COLO829 (cell line): ENCODE measurements around the gene CCDC183.

Experiments
- DNase-seq: peaks from one replicate; pipeline ENCODE4 v3.0.0; 2012; ENCODE audit warnings: low spot score

Gene CCDC183

GRCh38 chr9:136849960-136850865 is 54.1 kb downstream of the CCDC183 start:
- no peak for DNase-seq

GRCh38 chr9:136850866-136851775 is 55.0 kb downstream of the CCDC183 start:
- no peak for DNase-seq

- no peak for DNase-seq
Observed at GRCh38 chr9:136851941-136852663, 56.0 kb downstream of the CCDC183 start, which contains the start of gene MAMDC4. TSS of gene MAMDC4 (plus strand) at chr9:136852346. CDS start at chr9:136852417, 71 bp downstream.

GRCh38 chr9:136852664-136853595 is 56.8 kb downstream of the CCDC183 start:
- no peak for DNase-seq

- no peak for DNase-seq
Observed at GRCh38 chr9:136853596-136854112, 57.5 kb downstream of the CCDC183 start.

GRCh38 chr9:136854113-136854841 is 58.1 kb downstream of the CCDC183 start:
- no peak for DNase-seq

GRCh38 chr9:136854842-136855460 is 58.8 kb downstream of the CCDC183 start:
- no peak for DNase-seq

GRCh38 chr9:136855461-136856078 is 59.4 kb downstream of the CCDC183 start:
- DNase-seq: no peak

- DNase-seq: no peak
Observed at GRCh38 chr9:136856079-136856476, 59.9 kb downstream of the CCDC183 start.

GRCh38 chr9:136856541-136857141 is 60.5 kb downstream of the CCDC183 start:
- no peak for DNase-seq

- no peak for DNase-seq
Observed at GRCh38 chr9:136857166-136857565, 61.0 kb downstream of the CCDC183 start.
